Fibroblast of lung (primary cell): ENCODE results near the gene TANGO6.

ENCODE experiments used
- CTCF ChIP-seq, 2 donors: IDR thresholded peaks in 1 of 2; conservative IDR thresholded peaks in 1 of 2; 1 replicate in 1 of 2; 2 replicates in 1 of 2; pipeline ENCODE4 v1.5.1; 2011 to 2012; ENCODE audit warnings: low read length in 2 of 2, control low read depth in 1 of 2, inconsistent platforms in 1 of 2, low read depth in 1 of 2, mild to moderate bottlenecking in 1 of 2
- EZH2 ChIP-seq: IDR thresholded peaks from 2 replicates; pipeline ENCODE4 v1.5.1; 2012; ENCODE audit warnings: low read length, control low read depth, mild to moderate bottlenecking; ENCODE audit errors: missing control alignments

GRCh38 chr16:69013991-69014390 is 170.7 kb downstream of the TANGO6 start:
- no peak for TF ChIP-seq CTCF (conservative IDR thresholded peaks at IDR 0.05 in 1 of 2, IDR thresholded peaks at IDR 0.05 in 1 of 2; ENCODE audit: low read depth in 1 of 2, low read length in 2 of 2)
- TF ChIP-seq EZH2: no peak
